HepG2 (cell line): Measurements from ENCODE around the gene APOC3. TPM values are rescaled to one million over a fixed set of nuclear protein-coding genes. Genes with fewer than 3 reads are reported as not detected.

ENCODE experiments used
- ATF4 ChIP-seq, 2 experiments: fragments of 450-650 bp in 1 of 2; sonication (generic) in 1 of 2; formaldehyde crosslinking; IDR thresholded peaks; 2 replicates each; pipeline versions ENCODE4 v1.5.0 to v1.8.0; 2020 to 2022; ENCODE audit warnings: mild to moderate bottlenecking in 1 of 2, missing genetic modification reagents in 1 of 2
- ELK4 ChIP-seq: sonication (generic); formaldehyde crosslinking; IDR thresholded peaks from 2 replicates; pipeline ENCODE4 v1.9.0; 2021; ENCODE audit warnings: missing genetic modification reagents, borderline replicate concordance
- ETS1 ChIP-seq: sonication (generic); formaldehyde crosslinking; IDR thresholded peaks from 2 replicates; pipeline ENCODE4 v1.4.0; 2020; ENCODE audit warnings: missing genetic modification reagents
- GZF1 ChIP-seq: sonication (generic); formaldehyde crosslinking; IDR thresholded peaks from 2 replicates; pipeline ENCODE4 v1.5.1; 2020; ENCODE audit warnings: mild to moderate bottlenecking, missing genetic modification reagents
- HDAC6 ChIP-seq: fragments of 200-600 bp; sonication (generic); IDR thresholded peaks from 2 replicates; pipeline ENCODE4 v1.7.0; 2017; ENCODE audit warnings: mild to moderate bottlenecking, antibody characterized with exemption, low read length, low read depth
- HMG20A ChIP-seq: IDR thresholded peaks from 2 replicates; pipeline ENCODE4 v1.6.1; 2016; ENCODE audit warnings: borderline replicate concordance
- JUNB ChIP-seq: sonication (generic); formaldehyde crosslinking; IDR thresholded peaks from 2 replicates; pipeline ENCODE4 v1.8.0; 2022; ENCODE audit warnings: missing genetic modification reagents, mild to moderate bottlenecking, borderline replicate concordance
- KDM5B ChIP-seq: sonication (generic); formaldehyde crosslinking; IDR thresholded peaks from 2 replicates; pipeline ENCODE4 v1.4.0; 2020; ENCODE audit warnings: missing genetic modification reagents, mild to moderate bottlenecking, borderline replicate concordance
- NBN ChIP-seq: fragments of 450-650 bp; conservative IDR thresholded peaks from 2 replicates; pipeline ENCODE4 v1.6.1; 2017
- NCOR1 ChIP-seq: fragments of 200-600 bp; sonication (generic); IDR thresholded peaks from 2 replicates; pipeline ENCODE4 v1.7.0; 2017; ENCODE audit warnings: antibody characterized with exemption, low read length, borderline replicate concordance
- NONO ChIP-seq, 2 experiments: fragments of 450-650 bp in 1 of 2; sonication (generic) in 1 of 2; formaldehyde crosslinking in 1 of 2; IDR thresholded peaks in 1 of 2; conservative IDR thresholded peaks in 1 of 2; 2 replicates each; pipeline versions ENCODE4 v1.6.1 to v1.8.0; 2017 to 2022; ENCODE audit warnings: mild to moderate bottlenecking in 1 of 2, missing genetic modification reagents in 1 of 2, moderate library complexity in 1 of 2
- SCMH1 ChIP-seq: sonication (generic); formaldehyde crosslinking; IDR thresholded peaks from 2 replicates; pipeline ENCODE4 v1.9.0; 2021; ENCODE audit warnings: missing genetic modification reagents, mild to moderate bottlenecking, borderline replicate concordance
- SIN3B ChIP-seq: fragments of 150-350 bp; IDR thresholded peaks from 2 replicates; pipeline ENCODE4 v1.6.1; 2014; ENCODE audit warnings: low read length
- SOX13 ChIP-seq, 3 experiments: fragments of 450-650 bp in 1 of 3; sonication (generic) in 1 of 3; formaldehyde crosslinking in 1 of 3; IDR thresholded peaks in 2 of 3; conservative IDR thresholded peaks in 1 of 3; 2 replicates each; pipeline versions ENCODE4 v1.5.0 to v1.6.1; 2016 to 2020; ENCODE audit warnings: antibody characterized with exemption in 1 of 3, mild to moderate bottlenecking in 1 of 3, missing compliant biosample characterization in 1 of 3, missing genetic modification reagents in 1 of 3, moderate library complexity in 1 of 3
- THYN1 ChIP-seq: sonication (generic); formaldehyde crosslinking; IDR thresholded peaks from 2 replicates; pipeline ENCODE4 v1.8.1; 2023; ENCODE audit warnings: low read depth, mild to moderate bottlenecking, moderate library complexity, missing genetic modification reagents, borderline replicate concordance
- ZFP1 ChIP-seq: IDR thresholded peaks from 2 replicates; pipeline ENCODE4 v1.6.1; 2016
- ZNF124 ChIP-seq: sonication (generic); formaldehyde crosslinking; IDR thresholded peaks from 2 replicates; pipeline ENCODE4 v1.4.0; 2020; ENCODE audit warnings: missing genetic modification reagents
- ZNF3 ChIP-seq: IDR thresholded peaks from 2 replicates; pipeline ENCODE4 v1.7.0; 2017; ENCODE audit warnings: inconsistent platforms
- ZNF430 ChIP-seq: sonication (generic); formaldehyde crosslinking; IDR thresholded peaks from 2 replicates; pipeline ENCODE4 v1.9.0; 2021; ENCODE audit warnings: mild to moderate bottlenecking, missing genetic modification reagents
- ZNF724P ChIP-seq: sonication (generic); formaldehyde crosslinking; IDR thresholded peaks from 2 replicates; pipeline ENCODE4 v1.8.0; 2022; ENCODE audit warnings: missing genetic modification reagents, borderline replicate concordance
- polyA plus RNA-seq, 8 experiments: library from polyadenylated mRNA; depleted of rRNA in 3 of 8; stranded (reverse) in 7 of 8; unstranded in 1 of 8; fragments of >200 nt; fragmentation: Illumina TruSeq in 4 of 8; extraction: Trizol in 4 of 8; gene quantifications; 2 replicates each; pipeline versions ENCODE4 v1.2.1 to v1.2.3, GENCODE V29; 2011 to 2016; ENCODE audit warnings: low read depth in 4 of 8, missing spikeins in 1 of 8, mixed read lengths in 1 of 8; ENCODE audit not compliant: insufficient read depth in 1 of 8
- total RNA-seq, 5 experiments: library from RNA; depleted of rRNA; stranded (reverse); fragments of >200 nt; fragmentation: Illumina TruSeq; extraction: Trizol; gene quantifications; 2 replicates each; pipeline ENCODE4 v1.2.3, GENCODE V29; 2016; ENCODE audit warnings: low read depth in 1 of 5
- TF ChIP-seq, protein P1 (sequence below): fragments of 450-650 bp; IDR thresholded peaks from 2 replicates; pipeline ENCODE4 v1.6.1; 2016
- TF ChIP-seq, protein P2 (sequence below): sonication (generic); formaldehyde crosslinking; IDR thresholded peaks from 2 replicates; pipeline ENCODE4 v1.8.1; 2023; ENCODE audit warnings: mild to moderate bottlenecking, missing genetic modification reagents, borderline replicate concordance
- TF ChIP-seq, protein P3 (sequence below): sonication (generic); formaldehyde crosslinking; IDR thresholded peaks from 2 replicates; pipeline ENCODE4 v1.8.1; 2023; ENCODE audit warnings: mild to moderate bottlenecking, missing genetic modification reagents

Gene APOC3
- total and polyA plus RNA-seq, 2 of the 13 experiments (the other 11 are each of a cell fraction or from before 2014, with no cell fraction given), result 314 to 687 TPM

DNA sequence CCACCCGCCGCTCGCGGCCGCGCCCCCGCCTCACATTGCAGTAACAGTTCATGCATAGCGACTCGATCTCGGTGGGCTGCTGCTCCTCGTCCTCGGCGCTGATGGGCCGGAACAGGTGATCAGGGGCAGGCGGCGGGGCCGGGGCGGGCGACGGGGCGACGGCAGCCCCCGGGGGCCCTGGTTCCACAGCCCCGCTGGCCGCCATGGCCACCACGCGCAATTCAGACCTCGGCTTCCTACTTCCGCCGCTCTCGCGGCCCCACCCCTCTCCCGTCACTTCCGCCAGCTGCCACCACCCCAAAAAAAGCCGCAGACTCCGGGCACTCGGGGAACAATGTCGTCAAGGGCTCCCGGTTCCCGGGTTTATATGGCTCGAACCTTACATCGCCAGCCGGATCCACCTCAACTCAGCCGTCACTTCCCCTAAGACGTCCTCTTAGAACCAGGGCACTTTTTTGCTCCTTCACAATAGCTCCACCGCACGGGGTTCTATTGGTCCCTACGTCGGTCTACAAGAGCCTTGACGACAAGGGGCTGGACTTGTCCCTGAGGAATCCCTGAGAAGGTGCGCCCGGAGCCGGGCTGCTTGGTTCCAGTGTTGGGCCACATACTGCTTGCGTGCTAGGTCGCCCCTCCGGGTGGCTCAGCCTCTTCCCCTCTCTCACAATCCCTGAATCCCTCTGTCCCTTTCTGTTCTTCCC lies 41.8 kb upstream of the APOC3 start, which contains the start of gene ZPR1 (continued):
- TF ChIP-seq NONO (IDR thresholded peaks at IDR 0.05), result no peak
- TF ChIP-seq NONO (CRISPR knock-in tag; conservative IDR thresholded peaks at IDR 0.05), result peak; percentile 30; the same call in 1 of the 2 replicates
- no peak for TF ChIP-seq ATF4 (CRISPR knock-in tag; IDR thresholded peaks at IDR 0.05)
- no peak for TF ChIP-seq NBN
- TF ChIP-seq ZNF724P (CRISPR knock-in tag), result peak; percentile 84; the same call in 1 of the 2 replicates
- no peak for TF ChIP-seq SOX13 (IDR thresholded peaks at IDR 0.05)
- peak in 1 of 2 experiments; percentile 6; a peak in 1 of 4 replicates for TF ChIP-seq SOX13 (CRISPR knock-in tag; conservative IDR thresholded peaks at IDR 0.05 in 1 of 2, IDR thresholded peaks at IDR 0.05 in 1 of 2)
- TF ChIP-seq JUNB (CRISPR knock-in tag), result no peak
- no peak for TF ChIP-seq ZNF124
- no peak for TF ChIP-seq SIN3B
- no peak for TF ChIP-seq HMG20A (CRISPR knock-in tag)
- no peak for TF ChIP-seq ZNF3
- TF ChIP-seq ETS1, result no peak
- no peak for TF ChIP-seq SCMH1
- no peak for TF ChIP-seq THYN1
- TF ChIP-seq, protein P1, sequence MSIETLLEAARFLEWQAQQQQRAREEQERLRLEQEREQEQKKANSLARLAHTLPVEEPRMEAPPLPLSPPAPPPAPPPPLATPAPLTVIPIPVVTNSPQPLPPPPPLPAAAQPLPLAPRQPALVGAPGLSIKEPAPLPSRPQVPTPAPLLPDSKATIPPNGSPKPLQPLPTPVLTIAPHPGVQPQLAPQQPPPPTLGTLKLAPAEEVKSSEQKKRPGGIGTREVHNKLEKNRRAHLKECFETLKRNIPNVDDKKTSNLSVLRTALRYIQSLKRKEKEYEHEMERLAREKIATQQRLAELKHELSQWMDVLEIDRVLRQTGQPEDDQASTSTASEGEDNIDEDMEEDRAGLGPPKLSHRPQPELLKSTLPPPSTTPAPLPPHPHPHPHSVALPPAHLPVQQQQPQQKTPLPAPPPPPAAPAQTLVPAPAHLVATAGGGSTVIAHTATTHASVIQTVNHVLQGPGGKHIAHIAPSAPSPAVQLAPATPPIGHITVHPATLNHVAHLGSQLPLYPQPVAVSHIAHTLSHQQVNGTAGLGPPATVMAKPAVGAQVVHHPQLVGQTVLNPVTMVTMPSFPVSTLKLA, result no peak; the same call in 1 of the 2 replicates
- TF ChIP-seq, protein P2, sequence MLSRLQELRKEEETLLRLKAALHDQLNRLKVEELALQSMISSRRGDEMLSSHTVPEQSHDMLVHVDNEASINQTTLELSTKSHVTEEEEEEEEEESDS (CRISPR knock-in tag), result no peak
- TF ChIP-seq ELK4 (CRISPR knock-in tag), result no peak
- no peak for TF ChIP-seq GZF1 (CRISPR knock-in tag)
- no peak for TF ChIP-seq NCOR1
- no peak for TF ChIP-seq ZNF430 (CRISPR knock-in tag)
- TF ChIP-seq, protein P3, sequence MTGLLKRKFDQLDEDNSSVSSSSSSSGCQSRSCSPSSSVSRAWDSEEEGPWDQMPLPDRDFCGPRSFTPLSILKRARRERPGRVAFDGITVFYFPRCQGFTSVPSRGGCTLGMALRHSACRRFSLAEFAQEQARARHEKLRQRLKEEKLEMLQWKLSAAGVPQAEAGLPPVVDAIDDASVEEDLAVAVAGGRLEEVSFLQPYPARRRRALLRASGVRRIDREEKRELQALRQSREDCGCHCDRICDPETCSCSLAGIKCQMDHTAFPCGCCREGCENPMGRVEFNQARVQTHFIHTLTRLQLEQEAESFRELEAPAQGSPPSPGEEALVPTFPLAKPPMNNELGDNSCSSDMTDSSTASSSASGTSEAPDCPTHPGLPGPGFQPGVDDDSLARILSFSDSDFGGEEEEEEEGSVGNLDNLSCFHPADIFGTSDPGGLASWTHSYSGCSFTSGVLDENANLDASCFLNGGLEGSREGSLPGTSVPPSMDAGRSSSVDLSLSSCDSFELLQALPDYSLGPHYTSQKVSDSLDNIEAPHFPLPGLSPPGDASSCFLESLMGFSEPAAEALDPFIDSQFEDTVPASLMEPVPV, result no peak
- no peak for TF ChIP-seq ZFP1
- TF ChIP-seq KDM5B (CRISPR knock-in tag), result peak; percentile 39; the same call in 1 of the 2 replicates
- TF ChIP-seq HDAC6, result no peak
